ENCODE measurements around the gene KLHL2. TPM values are rescaled to one million over a fixed set of nuclear protein-coding genes. Genes with fewer than 3 reads are reported as not detected.

The KLHL2 gene
- total and polyA plus RNA-seq, 2 of the 13 experiments (the other 11 are each of a cell fraction or from before 2014, with no cell fraction given): 9.2 to 17.6 TPM

- peak; percentile 86; the same call in 1 of the 2 replicates for TF ChIP-seq LCORL (IDR thresholded peaks at IDR 0.05)
- peak; percentile 82 for TF ChIP-seq LCORL (CRISPR knock-in tag; IDR thresholded peaks at IDR 0.05)
- TF ChIP-seq TBL1XR1 (IDR thresholded peaks at IDR 0.05; ENCODE audit: borderline replicate concordance, low read length, partially characterized antibody): peak; percentile 94
- TF ChIP-seq DNMT1 (CRISPR knock-in tag; IDR thresholded peaks at IDR 0.05): no peak
- no peak for TF ChIP-seq SATB2 (CRISPR knock-in tag; IDR thresholded peaks at IDR 0.05)
- TF ChIP-seq ZNF800 (CRISPR knock-in tag; IDR thresholded peaks at IDR 0.05): no peak
- no peak for TF ChIP-seq NR3C1 (CRISPR knock-in tag; IDR thresholded peaks at IDR 0.05)
- peak; percentile 98 for TF ChIP-seq BCL6 (CRISPR knock-in tag; IDR thresholded peaks at IDR 0.05)
- no peak for TF ChIP-seq NFIB (CRISPR knock-in tag; IDR thresholded peaks at IDR 0.05; ENCODE audit: borderline replicate concordance)
- TF ChIP-seq EP300 (IDR thresholded peaks at IDR 0.05; ENCODE audit: low read depth in 2 of 2, low read length in 2 of 2): peak; percentile 89 to 93; a peak in 3 of 4 replicates
- TF ChIP-seq EP300 (CRISPR knock-in tag; IDR thresholded peaks at IDR 0.05; ENCODE audit: borderline replicate concordance): peak; percentile 84
- TF ChIP-seq, protein P1, sequence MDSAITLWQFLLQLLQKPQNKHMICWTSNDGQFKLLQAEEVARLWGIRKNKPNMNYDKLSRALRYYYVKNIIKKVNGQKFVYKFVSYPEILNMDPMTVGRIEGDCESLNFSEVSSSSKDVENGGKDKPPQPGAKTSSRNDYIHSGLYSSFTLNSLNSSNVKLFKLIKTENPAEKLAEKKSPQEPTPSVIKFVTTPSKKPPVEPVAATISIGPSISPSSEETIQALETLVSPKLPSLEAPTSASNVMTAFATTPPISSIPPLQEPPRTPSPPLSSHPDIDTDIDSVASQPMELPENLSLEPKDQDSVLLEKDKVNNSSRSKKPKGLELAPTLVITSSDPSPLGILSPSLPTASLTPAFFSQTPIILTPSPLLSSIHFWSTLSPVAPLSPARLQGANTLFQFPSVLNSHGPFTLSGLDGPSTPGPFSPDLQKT (CRISPR knock-in tag; IDR thresholded peaks at IDR 0.05; ENCODE audit: borderline replicate concordance): no peak
- no peak for TF ChIP-seq ZNF768 (CRISPR knock-in tag; IDR thresholded peaks at IDR 0.05)
- TF ChIP-seq, protein P2, sequence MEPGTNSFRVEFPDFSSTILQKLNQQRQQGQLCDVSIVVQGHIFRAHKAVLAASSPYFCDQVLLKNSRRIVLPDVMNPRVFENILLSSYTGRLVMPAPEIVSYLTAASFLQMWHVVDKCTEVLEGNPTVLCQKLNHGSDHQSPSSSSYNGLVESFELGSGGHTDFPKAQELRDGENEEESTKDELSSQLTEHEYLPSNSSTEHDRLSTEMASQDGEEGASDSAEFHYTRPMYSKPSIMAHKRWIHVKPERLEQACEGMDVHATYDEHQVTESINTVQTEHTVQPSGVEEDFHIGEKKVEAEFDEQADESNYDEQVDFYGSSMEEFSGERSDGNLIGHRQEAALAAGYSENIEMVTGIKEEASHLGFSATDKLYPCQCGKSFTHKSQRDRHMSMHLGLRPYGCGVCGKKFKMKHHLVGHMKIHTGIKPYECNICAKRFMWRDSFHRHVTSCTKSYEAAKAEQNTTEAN (CRISPR knock-in tag; conservative IDR thresholded peaks at IDR 0.05): peak; percentile 48; the same call in 1 of the 2 replicates
- peak; percentile 31; the same call in 1 of the 2 replicates for TF ChIP-seq GATAD1 (CRISPR knock-in tag; IDR thresholded peaks at IDR 0.05)
- no peak for TF ChIP-seq SRSF9 (IDR thresholded peaks at IDR 0.05; ENCODE audit: borderline replicate concordance, insufficient read depth, low read depth, low read length, poor library complexity, severe bottlenecking)
- TF ChIP-seq DMAP1 (CRISPR knock-in tag; IDR thresholded peaks at IDR 0.05): peak; percentile 46; the same call in 1 of the 2 replicates
- TF ChIP-seq RFX3 (CRISPR knock-in tag; IDR thresholded peaks at IDR 0.05): no peak
- peak; percentile 82 for TF ChIP-seq NR2F2 (IDR thresholded peaks at IDR 0.05; ENCODE audit: borderline replicate concordance, low read depth)
- TF ChIP-seq HNF4G (IDR thresholded peaks at IDR 0.05; ENCODE audit: borderline replicate concordance, low read depth, low read length): peak; percentile 88
- TF ChIP-seq HNF4G (CRISPR knock-in tag; IDR thresholded peaks at IDR 0.05; ENCODE audit: borderline replicate concordance, low read depth): peak; percentile 68; the same call in 1 of the 2 replicates
- no peak; the same call in 1 of the 2 replicates for TF ChIP-seq JDP2 (CRISPR knock-in tag; IDR thresholded peaks at IDR 0.05; ENCODE audit: borderline replicate concordance)
- no peak for TF ChIP-seq ARNT2 (CRISPR knock-in tag; IDR thresholded peaks at IDR 0.05; ENCODE audit: low read depth)
- TF ChIP-seq ZMAT5 (CRISPR knock-in tag; IDR thresholded peaks at IDR 0.05; ENCODE audit: borderline replicate concordance, low read depth): no peak
- TF ChIP-seq, protein P3, sequence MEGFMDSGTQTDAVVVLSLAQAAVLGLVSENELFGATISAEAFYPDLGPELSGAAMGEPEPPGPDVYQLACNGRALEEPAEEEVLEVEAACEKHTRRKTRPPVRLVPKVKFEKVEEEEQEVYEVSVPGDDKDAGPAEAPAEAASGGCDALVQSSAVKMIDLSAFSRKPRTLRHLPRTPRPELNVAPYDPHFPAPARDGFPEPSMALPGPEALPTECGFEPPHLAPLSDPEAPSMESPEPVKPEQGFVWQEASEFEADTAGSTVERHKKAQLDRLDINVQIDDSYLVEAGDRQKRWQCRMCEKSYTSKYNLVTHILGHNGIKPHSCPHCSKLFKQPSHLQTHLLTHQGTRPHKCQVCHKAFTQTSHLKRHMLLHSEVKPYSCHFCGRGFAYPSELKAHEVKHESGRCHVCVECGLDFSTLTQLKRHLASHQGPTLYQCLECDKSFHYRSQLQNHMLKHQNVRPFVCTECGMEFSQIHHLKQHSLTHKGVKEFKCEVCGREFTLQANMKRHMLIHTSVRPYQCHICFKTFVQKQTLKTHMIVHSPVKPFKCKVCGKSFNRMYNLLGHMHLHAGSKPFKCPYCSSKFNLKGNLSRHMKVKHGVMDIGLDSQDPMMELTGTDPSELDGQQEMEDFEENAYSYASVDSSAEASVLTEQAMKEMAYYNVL (CRISPR knock-in tag; IDR thresholded peaks at IDR 0.05; ENCODE audit: borderline replicate concordance): peak; percentile 89
Observed at GRCh38 chr4:165369522-165369921, 162.2 kb downstream of the KLHL2 start (continued).
